Esophagus muscularis mucosa (tissue), 3 donors: ENCODE data around the gene SLC6A19.

ENCODE experiments used
- CTCF ChIP-seq, 3 experiments: fragments of 200-600 bp in 2 of 3; fragments of 450-650 bp in 1 of 3; sonication (generic) in 2 of 3; IDR thresholded peaks; one replicate each; pipeline ENCODE4 v1.5.1; 2017 to 2019; ENCODE audit warnings: antibody characterized with exemption in 3 of 3, mild to moderate bottlenecking in 2 of 3, moderate library complexity in 1 of 3
- POLR2AphosphoS5 ChIP-seq, 2 donors: sonication (generic); formaldehyde crosslinking; IDR thresholded peaks; one replicate each; pipeline ENCODE4 v1.6.1; 2017; ENCODE audit warnings: antibody characterized with exemption in 2 of 2

- TF ChIP-seq POLR2AphosphoS5 (IDR thresholded peaks at IDR 0.05) (no peak), CTCF (IDR thresholded peaks at IDR 0.05) (no peak)
Observed at GRCh38 chr5:1186351-1187233, 14.8 kb upstream of the SLC6A19 start.
